HL-60 (cell line): ENCODE results near the gene TUT7.

Source experiments
- DNase-seq, 2 experiments: peaks; one replicate each; pipeline ENCODE4 v3.0.0-alpha.2; 2010 to 2020; ENCODE audit warnings: low read depth in 1 of 2, low spot score in 1 of 2
- H3K27ac ChIP-seq: fragments of 250-450 bp; sonication (Bioruptor Pico); replicated peaks from 2 replicates; pipeline ENCODE4 v1.5.1; 2020; ENCODE audit warnings: mild to moderate bottlenecking, moderate library complexity
- H3K27me3 ChIP-seq: fragments of 250-450 bp; sonication (Bioruptor Pico); 2 replicates; pipeline ENCODE4 v1.5.1; 2021; ENCODE audit warnings: mild to moderate bottlenecking, moderate library complexity; ENCODE audit not compliant: insufficient read depth, poor library complexity, severe bottlenecking
- H3K4me3 ChIP-seq: replicated peaks from 2 replicates; pipeline ENCODE4 v1.5.1; 2011; ENCODE audit warnings: mild to moderate bottlenecking, control low read depth, low read length; ENCODE audit not compliant: insufficient read depth
- CTCF ChIP-seq: IDR thresholded peaks from one replicate; pipeline ENCODE4 v1.5.1; 2011; ENCODE audit warnings: low read length, control low read depth, inconsistent platforms; ENCODE audit not compliant: insufficient read depth
- GABPA ChIP-seq: IDR thresholded peaks from 2 replicates; pipeline ENCODE4 v1.6.1; 2012; ENCODE audit warnings: low read depth
- POLR2AphosphoS5 ChIP-seq: IDR thresholded peaks from 2 replicates; pipeline ENCODE4 v1.6.1; 2012; ENCODE audit warnings: low read depth
- REST ChIP-seq: IDR thresholded peaks from 2 replicates; pipeline ENCODE4 v1.6.1; 2012; ENCODE audit warnings: low read depth; ENCODE audit not compliant: insufficient replicate concordance
- SPI1 ChIP-seq: IDR thresholded peaks from 2 replicates; pipeline ENCODE4 v1.6.1; 2012; ENCODE audit warnings: low read depth, mild to moderate bottlenecking, borderline replicate concordance

TUT7 gene

GRCh38 chr9:86328156-86328555, 26.1 kb downstream of the TUT7 start:
- H3K27me3 ChIP-seq, result no peaks in the 10 kb centered on the region
- H3K27ac ChIP-seq, result no peak overlapping the region
- TF ChIP-seq GABPA, result no peak
- TF ChIP-seq SPI1, result no peak
- no peak for TF ChIP-seq POLR2AphosphoS5
- TF ChIP-seq CTCF, result no peak
- TF ChIP-seq REST, result no peak
- H3K4me3 ChIP-seq, result no peak overlapping the region
- no peak for DNase-seq

GRCh38 chr9:86326536-86326935, 27.7 kb downstream of the TUT7 start:
- Histone ChIP-seq H3K27me3 (no peaks in the 10 kb centered on the region), H3K4me3 (no peak overlapping the region), H3K27ac (no peak overlapping the region)
- no peak for DNase-seq
- TF ChIP-seq REST (no peak), POLR2AphosphoS5 (no peak), GABPA (no peak), CTCF (no peak), SPI1 (no peak)

- Histone ChIP-seq H3K4me3 (no peak overlapping the region), H3K27ac (no peak overlapping the region), H3K27me3 (no peaks in the 10 kb centered on the region)
- TF ChIP-seq SPI1, result no peak
- no peak for TF ChIP-seq CTCF
- TF ChIP-seq REST, result no peak
- TF ChIP-seq GABPA, result no peak
- no peak for TF ChIP-seq POLR2AphosphoS5
- DNase-seq, result no peak
These were observed 29.3 kb downstream of the TUT7 start for GRCh38 chr9:86324901-86325300.
